ENCODE data around the gene OR5M11. TPM values are rescaled to one million over a fixed set of nuclear protein-coding genes. Genes with fewer than 3 reads are reported as not detected.
"Not testable (repeated sequence)": the region's sequence is repeated elsewhere in the genome, so short reads cannot be mapped to it uniquely, and the experiment has no call there.

The OR5M11 gene
- total RNA-seq (2021), result not detected in 2 replicates
- not detected for Bru-seq, nascent RNA
- not detected for BruChase-seq, experiment 1, labeled RNA remaining after a 2-hour chase
- not detected for BruChase-seq, experiment 2, labeled RNA remaining after a 6-hour chase
- long read RNA-seq, result 0 reads

- Histone ChIP-seq H3K9me3 (ENCODE audit: low read depth, low read length, poor library complexity, severe bottlenecking) (peaks cover 4% of the 10 kb centered on the region), H3K27ac (ENCODE audit: low read depth, low read length, poor library complexity, severe bottlenecking) (no peak within 1 kb of the TSS), H3K27me3 (replicated peaks; ENCODE audit: insufficient read depth, low read depth, low read length, poor library complexity) (no peaks in the 10 kb centered on the region), H3K4me3 (ENCODE audit: low read depth, low read length, poor library complexity, severe bottlenecking) (no peak within 1 kb of the TSS), H3K4me1 (ENCODE audit: insufficient read depth, low read length, poor library complexity, severe bottlenecking) (no peaks in the 10 kb centered on the region), H3K36me3 (ENCODE audit: insufficient read depth, low read length, poor library complexity, severe bottlenecking) (no peaks in the 10 kb centered on the region)
- ChIA-PET CTCF (no interaction called here), POLR2A (ENCODE audit: low non-redundant PET) (no interaction called here)
- BruUV-seq (replicated peaks), result no TSS peak
- intact Hi-C loops (cut with micrococcal nuclease; ENCODE audit: unreplicated experiment), result no loop called here
- TF ChIP-seq, protein P1, sequence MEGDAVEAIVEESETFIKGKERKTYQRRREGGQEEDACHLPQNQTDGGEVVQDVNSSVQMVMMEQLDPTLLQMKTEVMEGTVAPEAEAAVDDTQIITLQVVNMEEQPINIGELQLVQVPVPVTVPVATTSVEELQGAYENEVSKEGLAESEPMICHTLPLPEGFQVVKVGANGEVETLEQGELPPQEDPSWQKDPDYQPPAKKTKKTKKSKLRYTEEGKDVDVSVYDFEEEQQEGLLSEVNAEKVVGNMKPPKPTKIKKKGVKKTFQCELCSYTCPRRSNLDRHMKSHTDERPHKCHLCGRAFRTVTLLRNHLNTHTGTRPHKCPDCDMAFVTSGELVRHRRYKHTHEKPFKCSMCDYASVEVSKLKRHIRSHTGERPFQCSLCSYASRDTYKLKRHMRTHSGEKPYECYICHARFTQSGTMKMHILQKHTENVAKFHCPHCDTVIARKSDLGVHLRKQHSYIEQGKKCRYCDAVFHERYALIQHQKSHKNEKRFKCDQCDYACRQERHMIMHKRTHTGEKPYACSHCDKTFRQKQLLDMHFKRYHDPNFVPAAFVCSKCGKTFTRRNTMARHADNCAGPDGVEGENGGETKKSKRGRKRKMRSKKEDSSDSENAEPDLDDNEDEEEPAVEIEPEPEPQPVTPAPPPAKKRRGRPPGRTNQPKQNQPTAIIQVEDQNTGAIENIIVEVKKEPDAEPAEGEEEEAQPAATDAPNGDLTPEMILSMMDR (conservative IDR thresholded peaks at IDR 0.05; ENCODE audit: low read depth, low read length), result no peak
- TF ChIP-seq EZH2 (IDR thresholded peaks at IDR 0.05; ENCODE audit: borderline replicate concordance, low read depth, low read length, poor library complexity, severe bottlenecking), result no peak
- DNase-seq (ENCODE audit: low spot score), result no peak
Measured at GRCh38 chr11:56543157-56543556, at the start of gene OR5M11. Gene OR5M11 (minus strand): TSS chr11:56543257. CDS start chr11:56543257, 0 bp downstream.

- H3K36me3 ChIP-seq (ENCODE audit: insufficient read depth, low read length, poor library complexity, severe bottlenecking); POLR2A ChIA-PET (ENCODE audit: low non-redundant PET); intact Hi-C loops (cut with micrococcal nuclease; ENCODE audit: unreplicated experiment); H3K9me3 ChIP-seq (ENCODE audit: low read depth, low read length, poor library complexity, severe bottlenecking); DNase-seq (ENCODE audit: low spot score); CTCF ChIA-PET; H3K4me3 ChIP-seq (ENCODE audit: low read depth, low read length, poor library complexity, severe bottlenecking); H3K4me1 ChIP-seq (ENCODE audit: insufficient read depth, low read length, poor library complexity, severe bottlenecking); H3K27ac ChIP-seq (ENCODE audit: low read depth, low read length, poor library complexity, severe bottlenecking); H3K27me3 ChIP-seq (replicated peaks; ENCODE audit: insufficient read depth, low read depth, low read length, poor library complexity); BruUV-seq (replicated peaks): not testable (repeated sequence)
Measured at GRCh38 chr11:56592088-56592717, 49.1 kb upstream of the OR5M11 start.

DNA sequence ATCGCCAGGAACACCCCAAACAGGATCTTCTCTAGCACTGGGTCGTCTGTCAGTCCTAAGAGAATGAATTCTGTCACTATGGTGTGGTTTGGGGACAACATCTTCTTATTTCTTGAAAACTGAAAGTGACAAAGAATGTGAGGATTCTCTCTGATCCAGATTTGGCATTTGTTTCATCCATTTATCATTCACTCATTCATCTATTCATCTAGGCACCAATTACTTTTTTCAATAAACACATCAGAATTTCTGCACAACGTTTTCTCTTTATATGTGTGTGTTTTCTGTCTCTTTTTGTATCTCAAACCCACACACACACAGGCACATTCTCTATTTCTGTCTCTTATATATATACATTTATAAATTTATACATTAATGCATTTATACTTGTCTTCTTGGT, 34.6 kb upstream of the OR5M11 start, which contains the start of gene OR5M10:
TSS of gene OR5M10 (minus strand) at position 101 of the 400 bp plus-strand sequence. CDS start at position 101, 0 bp downstream.
- DNase-seq (ENCODE audit: low spot score), result no peak
- no TSS peak for BruUV-seq (replicated peaks)
- Histone ChIP-seq H3K4me1 (ENCODE audit: insufficient read depth, low read length, poor library complexity, severe bottlenecking) (no peaks in the 10 kb centered on the region), H3K27me3 (replicated peaks; ENCODE audit: insufficient read depth, low read depth, low read length, poor library complexity) (no peaks in the 10 kb centered on the region), H3K4me3 (ENCODE audit: low read depth, low read length, poor library complexity, severe bottlenecking) (no peak within 1 kb of the TSS), H3K36me3 (ENCODE audit: insufficient read depth, low read length, poor library complexity, severe bottlenecking) (no peaks in the 10 kb centered on the region), H3K9me3 (ENCODE audit: low read depth, low read length, poor library complexity, severe bottlenecking) (peaks cover 3% of the 10 kb centered on the region), H3K27ac (ENCODE audit: low read depth, low read length, poor library complexity, severe bottlenecking) (no peak within 1 kb of the TSS)
- intact Hi-C loops (cut with micrococcal nuclease; ENCODE audit: unreplicated experiment), result no loop called here
- ChIA-PET CTCF (no interaction called here), POLR2A (ENCODE audit: low non-redundant PET) (no interaction called here)
- no peak for TF ChIP-seq EZH2 (IDR thresholded peaks at IDR 0.05; ENCODE audit: borderline replicate concordance, low read depth, low read length, poor library complexity, severe bottlenecking)
- TF ChIP-seq, protein P1 (conservative IDR thresholded peaks at IDR 0.05; ENCODE audit: low read depth, low read length), result no peak

DNA sequence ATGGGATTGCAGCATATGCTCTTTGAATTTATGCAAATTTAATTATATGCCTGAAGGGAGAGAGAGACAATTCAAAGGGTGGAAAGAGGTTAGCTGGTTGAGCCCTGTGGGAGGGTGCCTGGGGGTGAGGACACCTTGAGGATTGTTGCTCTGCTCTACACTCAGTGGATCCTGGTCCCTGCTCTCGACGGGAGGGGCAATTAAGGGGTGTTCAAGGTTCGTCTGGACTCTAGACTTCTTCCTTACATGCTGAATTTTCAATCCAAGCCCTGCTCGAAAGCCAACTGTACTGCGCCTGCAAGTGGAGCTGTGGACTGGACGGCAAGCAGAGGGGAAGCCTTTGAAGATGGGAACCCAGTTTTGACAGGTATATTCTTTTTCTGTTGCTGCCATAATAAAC, 15.5 kb upstream of the OR5M11 start:
- BruUV-seq (replicated peaks), result no TSS peak

GRCh38 chr11:56554691-56555090, 11.6 kb upstream of the OR5M11 start:
- H3K27ac ChIP-seq (ENCODE audit: low read depth, low read length, poor library complexity, severe bottlenecking); POLR2A ChIA-PET (ENCODE audit: low non-redundant PET); DNase-seq (ENCODE audit: low spot score); intact Hi-C loops (cut with micrococcal nuclease; ENCODE audit: unreplicated experiment); H3K9me3 ChIP-seq (ENCODE audit: low read depth, low read length, poor library complexity, severe bottlenecking); H3K27me3 ChIP-seq (replicated peaks; ENCODE audit: insufficient read depth, low read depth, low read length, poor library complexity); BruUV-seq (replicated peaks); H3K36me3 ChIP-seq (ENCODE audit: insufficient read depth, low read length, poor library complexity, severe bottlenecking); H3K4me1 ChIP-seq (ENCODE audit: insufficient read depth, low read length, poor library complexity, severe bottlenecking); CTCF ChIA-PET; H3K4me3 ChIP-seq (ENCODE audit: low read depth, low read length, poor library complexity, severe bottlenecking): not testable (repeated sequence)

More for the DNA sequence above, 15.5 kb upstream of the OR5M11 start:
- no peak overlapping the region for H3K27ac ChIP-seq (ENCODE audit: low read depth, low read length, poor library complexity, severe bottlenecking)
- no peak for TF ChIP-seq EZH2 (IDR thresholded peaks at IDR 0.05; ENCODE audit: borderline replicate concordance, low read depth, low read length, poor library complexity, severe bottlenecking)
- TF ChIP-seq, protein P1 (conservative IDR thresholded peaks at IDR 0.05; ENCODE audit: low read depth, low read length), result no peak
- no peaks in the 10 kb centered on the region for H3K36me3 ChIP-seq (ENCODE audit: insufficient read depth, low read length, poor library complexity, severe bottlenecking)
- ChIA-PET POLR2A (ENCODE audit: low non-redundant PET) (no interaction called here), CTCF (no interaction called here)
- H3K4me3 ChIP-seq (ENCODE audit: low read depth, low read length, poor library complexity, severe bottlenecking), result no peak overlapping the region
- H3K4me1 ChIP-seq (ENCODE audit: insufficient read depth, low read length, poor library complexity, severe bottlenecking), result no peaks in the 10 kb centered on the region
- no peaks in the 10 kb centered on the region for H3K27me3 ChIP-seq (replicated peaks; ENCODE audit: insufficient read depth, low read depth, low read length, poor library complexity)
- H3K9me3 ChIP-seq (ENCODE audit: low read depth, low read length, poor library complexity, severe bottlenecking), result no peaks in the 10 kb centered on the region
- no peak for DNase-seq (ENCODE audit: low spot score)
- intact Hi-C loops (cut with micrococcal nuclease; ENCODE audit: unreplicated experiment), result no loop called here

All from A673 (cell line).